Epithelial cell of esophagus (primary cell): Measurements from ENCODE around the gene CD200.
"Not testable (repeated sequence)": the region's sequence is repeated elsewhere in the genome, so short reads cannot be mapped to it uniquely, and the experiment has no call there.

Source experiments
- DNase-seq: peaks from one replicate; pipeline ENCODE4 v3.0.0; 2010; ENCODE audit warnings: low read depth
- H3K4me3 ChIP-seq: 2 replicates; pipeline ENCODE4 v1.5.1; 2011; ENCODE audit warnings: mild to moderate bottlenecking, low read length, control low read depth
- CTCF ChIP-seq: IDR thresholded peaks from 2 replicates; pipeline ENCODE4 v1.5.1; 2011; ENCODE audit warnings: low read depth, mild to moderate bottlenecking, low read length, control low read depth, inconsistent platforms; ENCODE audit not compliant: insufficient read depth; ENCODE audit errors: missing control alignments

CD200 gene

GRCh38 chr3:112393360-112393728 is 60.4 kb downstream of the CD200 start:
- no peak for DNase-seq
- H3K4me3 ChIP-seq, result no peak overlapping the region
- no peak for TF ChIP-seq CTCF

GRCh38 chr3:112394003-112394640 is 61.2 kb downstream of the CD200 start:
- no peak for DNase-seq
- no peak for TF ChIP-seq CTCF
- no peak overlapping the region for H3K4me3 ChIP-seq

DNA sequence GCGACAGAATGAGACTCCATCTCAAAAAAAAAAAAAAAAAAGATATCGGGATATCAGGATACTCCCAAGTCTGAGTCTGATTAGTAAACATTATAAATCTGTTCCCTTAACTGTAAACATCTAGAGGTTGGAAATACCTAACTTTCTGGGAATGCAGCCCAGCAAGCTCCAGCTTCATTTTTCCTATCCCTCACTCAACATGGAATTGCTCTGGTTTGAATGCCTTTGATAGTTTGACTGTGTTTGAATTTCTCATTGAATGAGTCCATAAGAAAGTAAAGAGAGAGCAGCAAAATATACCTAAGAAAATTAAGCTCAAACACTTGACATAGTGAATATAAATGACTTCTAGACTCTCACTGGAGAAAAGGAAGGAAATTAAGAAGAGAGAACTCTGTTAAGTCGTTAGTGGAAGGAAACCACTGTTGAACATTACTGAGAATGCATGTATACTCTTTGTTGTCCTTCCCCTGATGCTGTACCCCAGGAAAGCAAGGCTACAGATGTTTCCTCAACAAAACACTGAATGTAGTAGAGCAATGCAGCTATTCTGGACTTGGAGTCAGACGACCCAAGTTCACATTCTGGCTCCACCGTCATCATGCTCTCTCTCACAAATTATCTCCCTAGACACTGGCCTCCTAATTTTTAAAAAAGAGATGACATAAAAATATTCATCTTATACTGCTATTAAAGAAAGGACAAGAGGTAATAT is 62.4 kb downstream of the CD200 start:
- DNase-seq, result no peak
- TF ChIP-seq CTCF, result no peak

GRCh38 chr3:112395896-112396290 is 62.9 kb downstream of the CD200 start:
- TF ChIP-seq CTCF, result no peak
- H3K4me3 ChIP-seq, result no peak overlapping the region
- DNase-seq, result no peak

More for the DNA sequence above, 62.4 kb downstream of the CD200 start:
- no peak overlapping the region for H3K4me3 ChIP-seq

DNA sequence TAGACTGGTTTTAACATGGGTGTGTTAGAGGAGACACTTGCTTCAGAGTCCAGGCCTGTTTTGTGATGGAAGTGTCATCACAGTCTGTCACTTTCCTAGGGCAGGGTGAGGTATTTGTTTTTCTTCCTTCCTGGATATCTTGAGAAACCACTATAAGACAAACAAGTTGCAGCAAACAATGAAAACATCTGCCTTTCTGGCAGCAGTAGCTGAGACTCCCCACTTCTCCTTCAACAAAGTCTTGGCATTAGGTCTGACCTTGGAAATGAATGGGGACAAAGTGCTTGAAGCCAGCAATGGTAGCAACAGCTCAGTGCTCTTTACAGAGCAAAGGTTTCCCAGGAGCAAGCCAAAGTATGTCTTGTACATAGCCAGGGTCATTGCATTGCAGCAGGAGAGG is 64.6 kb downstream of the CD200 start:
- TF ChIP-seq CTCF, result no peak
- DNase-seq, result peak; percentile 49
- no peak overlapping the region for H3K4me3 ChIP-seq

DNA sequence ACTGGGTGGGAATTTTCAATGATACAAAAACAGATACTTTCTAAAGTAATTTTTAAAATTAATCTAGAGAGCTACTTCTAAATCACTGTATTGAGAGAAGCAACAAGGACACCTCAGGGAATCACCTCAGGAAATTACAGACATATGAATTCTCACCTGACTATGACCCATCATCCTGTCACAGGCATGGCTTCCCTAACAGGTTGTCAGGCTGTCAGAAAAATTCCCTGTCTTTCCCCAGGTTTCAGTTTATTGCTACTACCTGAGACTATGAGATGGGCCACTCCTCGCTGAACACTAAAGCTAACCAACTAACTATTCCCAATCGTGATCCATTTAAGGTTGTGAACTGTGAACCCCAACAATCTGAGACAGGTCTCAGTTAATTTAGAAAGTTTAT is 66.1 kb downstream of the CD200 start:
- TF ChIP-seq CTCF, result no peak
- peak; percentile 70 for DNase-seq
- no peak overlapping the region for H3K4me3 ChIP-seq

GRCh38 chr3:112399554-112399953 is 66.6 kb downstream of the CD200 start:
- not testable (repeated sequence) for H3K4me3 ChIP-seq

DNA sequence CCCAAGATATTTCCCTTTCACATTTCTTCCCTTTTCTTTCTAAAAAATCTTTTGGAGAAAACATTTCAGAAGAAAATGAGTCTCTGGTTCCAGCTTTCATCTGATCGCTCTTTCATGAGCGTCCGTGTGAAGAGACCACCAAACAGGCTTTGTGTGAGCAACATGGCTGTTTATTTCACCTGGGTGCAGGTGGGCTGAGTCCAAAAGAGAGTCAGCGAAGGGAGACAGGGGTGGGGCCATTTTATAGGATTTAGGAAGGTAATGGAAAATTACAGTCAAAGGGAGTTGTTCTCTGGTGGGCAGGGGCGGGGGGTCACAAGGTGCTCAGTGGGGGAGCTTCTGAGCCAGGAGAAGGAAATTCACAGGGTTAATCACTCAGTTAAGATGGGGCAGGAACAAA is 67.4 kb downstream of the CD200 start:
- not testable (repeated sequence) for H3K4me3 ChIP-seq, DNase-seq

More at GRCh38 chr3:112399554-112399953, 66.6 kb downstream of the CD200 start:
- not testable (repeated sequence) for DNase-seq
